Astrocyte (in vitro differentiated cells and primary cell): Measurements from ENCODE around the gene CLIP4. TPM values are rescaled to one million over a fixed set of nuclear protein-coding genes. Genes with fewer than 3 reads are reported as not detected.

Source experiments
- DNase-seq: peaks from one replicate; pipeline ENCODE4 v3.0.0-alpha.2; 2010; ENCODE audit warnings: low read depth
- FAIRE-seq: peaks from 2 replicates; lab custom pipeline; 2011; peaks lifted over from hg19 to GRCh38; lab: Jason Lieb, UNC
- H2AFZ ChIP-seq: 2 replicates; pipeline ENCODE4 v1.6.0; 2012; ENCODE audit warnings: low read depth, low read length, inconsistent platforms
- H3K27ac ChIP-seq: 2 replicates; pipeline ENCODE4 v1.5.1; 2011; ENCODE audit warnings: low read depth, low read length, inconsistent platforms
- H3K27me3 ChIP-seq: 2 replicates; pipeline ENCODE4 v1.6.0; 2011; ENCODE audit warnings: low read length, inconsistent platforms; ENCODE audit not compliant: insufficient read depth
- H3K36me3 ChIP-seq: 2 replicates; pipeline ENCODE4 v1.5.1; 2011; ENCODE audit warnings: low read length, inconsistent platforms; ENCODE audit not compliant: insufficient read depth
- H3K4me1 ChIP-seq: 2 replicates; pipeline ENCODE4 v1.5.1; 2011; ENCODE audit warnings: low read length, inconsistent platforms; ENCODE audit not compliant: insufficient read depth
- H3K4me2 ChIP-seq: 2 replicates; pipeline ENCODE4 v1.6.0; 2012; ENCODE audit warnings: low read length, inconsistent platforms
- H3K4me3 ChIP-seq: 2 replicates; pipeline ENCODE4 v1.5.1; 2011; ENCODE audit warnings: low read depth, mild to moderate bottlenecking, low read length, inconsistent platforms; ENCODE audit not compliant: insufficient read depth
- H3K79me2 ChIP-seq: 2 replicates; pipeline ENCODE4 v1.6.0; 2012; ENCODE audit warnings: mild to moderate bottlenecking, low read length, inconsistent platforms; ENCODE audit not compliant: insufficient read depth
- H3K9ac ChIP-seq: 2 replicates; pipeline ENCODE4 v1.6.0; 2012; ENCODE audit warnings: mild to moderate bottlenecking, low read length, inconsistent platforms
- H3K9me3 ChIP-seq: 2 replicates; pipeline ENCODE4 v1.5.1; 2012; ENCODE audit warnings: low read depth, mild to moderate bottlenecking, low read length, inconsistent platforms; ENCODE audit not compliant: insufficient read depth
- H4K20me1 ChIP-seq: 2 replicates; pipeline ENCODE4 v1.6.0; 2012; ENCODE audit warnings: low read length, inconsistent platforms; ENCODE audit not compliant: insufficient read depth
- H3K27ac Mint-ChIP-seq: one replicate; pipeline ENCODE4 v1.8.0; 2021; ENCODE audit warnings: mild to moderate bottlenecking, mixed read lengths; ENCODE audit not compliant: unreplicated experiment
- H3K27me3 Mint-ChIP-seq: one replicate; pipeline ENCODE4 v1.8.0; 2021; ENCODE audit warnings: low read depth, mixed read lengths; ENCODE audit not compliant: unreplicated experiment
- H3K36me3 Mint-ChIP-seq: one replicate; pipeline ENCODE4 v1.8.0; 2021; ENCODE audit warnings: low read depth, mixed read lengths; ENCODE audit not compliant: unreplicated experiment
- H3K4me1 Mint-ChIP-seq: one replicate; pipeline ENCODE4 v1.8.0; 2021; ENCODE audit warnings: low read depth, mixed read lengths; ENCODE audit not compliant: unreplicated experiment
- H3K4me3 Mint-ChIP-seq: one replicate; pipeline ENCODE4 v1.8.0; 2021; ENCODE audit warnings: mild to moderate bottlenecking, moderate library complexity, mixed read lengths; ENCODE audit not compliant: unreplicated experiment
- H3K9me3 Mint-ChIP-seq: one replicate; pipeline ENCODE4 v1.8.0; 2021; ENCODE audit warnings: mild to moderate bottlenecking, mixed read lengths; ENCODE audit not compliant: unreplicated experiment
- CTCF ChIP-seq: IDR thresholded peaks from 2 replicates; pipeline ENCODE4 v1.5.1; 2011; ENCODE audit warnings: low read depth, mild to moderate bottlenecking, inconsistent platforms, low read length, moderate library complexity; ENCODE audit not compliant: insufficient read depth
- EZH2 ChIP-seq: IDR thresholded peaks from 2 replicates; pipeline ENCODE4 v1.6.1; 2012; ENCODE audit warnings: mild to moderate bottlenecking, low read length, inconsistent platforms; ENCODE audit not compliant: insufficient read depth
- total RNA-seq: library from RNA; stranded (reverse); gene quantifications from 2 replicates; pipeline ENCODE4 v1.2.1, GENCODE V29; 2021

Gene CLIP4
- total RNA-seq, 1 donor from 2014 or later, result 18.4 TPM

GRCh38 chr2:29166242-29167039, 51.2 kb downstream of the CLIP4 start:
- no peak overlapping the region for H3K4me2 ChIP-seq
- Mint-ChIP-seq H3K4me3 (no peak overlapping the region), H3K27ac (no peak overlapping the region), H3K9me3 (no peaks in the 10 kb centered on the region), H3K27me3 (no peaks in the 10 kb centered on the region), H3K36me3 (no peaks in the 10 kb centered on the region), H3K4me1 (peaks cover 3% of the 10 kb centered on the region)
- no peak for TF ChIP-seq CTCF
- no peak for TF ChIP-seq EZH2
- H3K9ac ChIP-seq, result no peak overlapping the region
- peaks cover 11% of the 10 kb centered on the region for H3K36me3 ChIP-seq
- DNase-seq (peak; percentile 14), FAIRE-seq (no peak)
- H2AFZ ChIP-seq, result no peak overlapping the region
- no peak overlapping the region for H3K27ac ChIP-seq
- peaks cover 6% of the 10 kb centered on the region for H4K20me1 ChIP-seq
- no peak overlapping the region for H3K4me3 ChIP-seq
- no peaks in the 10 kb centered on the region for H3K27me3 ChIP-seq
- peaks cover 7% of the 10 kb centered on the region for H3K4me1 ChIP-seq
- no peaks in the 10 kb centered on the region for H3K9me3 ChIP-seq
- H3K79me2 ChIP-seq, result no peaks in the 10 kb centered on the region

- Mint-ChIP-seq H3K4me3 (no peak overlapping the region), H3K36me3 (peaks cover 13% of the 10 kb centered on the region), H3K4me1 (no peaks in the 10 kb centered on the region), H3K27ac (no peak overlapping the region), H3K27me3 (peaks cover under 1% of the 10 kb centered on the region), H3K9me3 (no peaks in the 10 kb centered on the region)
- no peaks in the 10 kb centered on the region for H3K79me2 ChIP-seq
- no peak overlapping the region for H3K9ac ChIP-seq
- H3K9me3 ChIP-seq, result no peaks in the 10 kb centered on the region
- no peak overlapping the region for H3K27ac ChIP-seq
- H3K4me1 ChIP-seq, result no peaks in the 10 kb centered on the region
- no peak overlapping the region for H3K4me3 ChIP-seq
- DNase-seq (no peak), FAIRE-seq (no peak)
- no peak overlapping the region for H2AFZ ChIP-seq
- no peak for TF ChIP-seq CTCF
- no peak for TF ChIP-seq EZH2
- H3K36me3 ChIP-seq, result peaks cover 11% of the 10 kb centered on the region
- H3K27me3 ChIP-seq, result no peaks in the 10 kb centered on the region
- peaks cover 3% of the 10 kb centered on the region for H4K20me1 ChIP-seq
- no peak overlapping the region for H3K4me2 ChIP-seq
Observed at GRCh38 chr2:29174937-29175336, 59.7 kb downstream of the CLIP4 start.

GRCh38 chr2:29175338-29175737, 60.1 kb downstream of the CLIP4 start:
- no peak for TF ChIP-seq EZH2
- TF ChIP-seq CTCF, result no peak
- Histone ChIP-seq H3K9ac (no peak overlapping the region), H4K20me1 (peaks cover 3% of the 10 kb centered on the region), H3K4me3 (no peak overlapping the region), H2AFZ (no peak overlapping the region), H3K27me3 (no peaks in the 10 kb centered on the region), H3K4me2 (no peak overlapping the region), H3K4me1 (no peaks in the 10 kb centered on the region), H3K79me2 (no peaks in the 10 kb centered on the region), H3K36me3 (peaks cover 11% of the 10 kb centered on the region), H3K9me3 (no peaks in the 10 kb centered on the region), H3K27ac (no peak overlapping the region)
- no peaks in the 10 kb centered on the region for H3K9me3 Mint-ChIP-seq
- H3K4me3 Mint-ChIP-seq, result no peak overlapping the region
- peaks cover 1% of the 10 kb centered on the region for H3K27me3 Mint-ChIP-seq
- FAIRE-seq (no peak), DNase-seq (no peak)
- no peaks in the 10 kb centered on the region for H3K4me1 Mint-ChIP-seq
- H3K27ac Mint-ChIP-seq, result no peak overlapping the region
- H3K36me3 Mint-ChIP-seq, result peaks cover 16% of the 10 kb centered on the region
